Measurements from ENCODE around the gene UQCC3. TPM values are rescaled to one million over a fixed set of nuclear protein-coding genes. Genes with fewer than 3 reads are reported as not detected.
"Not testable (repeated sequence)": the region's sequence is repeated elsewhere in the genome, so short reads cannot be mapped to it uniquely, and the experiment has no call there.

UQCC3 gene
- total RNA-seq, 4 donors from 2014 or later: 0.51 to 6.6 (median 3.4) TPM

DNA sequence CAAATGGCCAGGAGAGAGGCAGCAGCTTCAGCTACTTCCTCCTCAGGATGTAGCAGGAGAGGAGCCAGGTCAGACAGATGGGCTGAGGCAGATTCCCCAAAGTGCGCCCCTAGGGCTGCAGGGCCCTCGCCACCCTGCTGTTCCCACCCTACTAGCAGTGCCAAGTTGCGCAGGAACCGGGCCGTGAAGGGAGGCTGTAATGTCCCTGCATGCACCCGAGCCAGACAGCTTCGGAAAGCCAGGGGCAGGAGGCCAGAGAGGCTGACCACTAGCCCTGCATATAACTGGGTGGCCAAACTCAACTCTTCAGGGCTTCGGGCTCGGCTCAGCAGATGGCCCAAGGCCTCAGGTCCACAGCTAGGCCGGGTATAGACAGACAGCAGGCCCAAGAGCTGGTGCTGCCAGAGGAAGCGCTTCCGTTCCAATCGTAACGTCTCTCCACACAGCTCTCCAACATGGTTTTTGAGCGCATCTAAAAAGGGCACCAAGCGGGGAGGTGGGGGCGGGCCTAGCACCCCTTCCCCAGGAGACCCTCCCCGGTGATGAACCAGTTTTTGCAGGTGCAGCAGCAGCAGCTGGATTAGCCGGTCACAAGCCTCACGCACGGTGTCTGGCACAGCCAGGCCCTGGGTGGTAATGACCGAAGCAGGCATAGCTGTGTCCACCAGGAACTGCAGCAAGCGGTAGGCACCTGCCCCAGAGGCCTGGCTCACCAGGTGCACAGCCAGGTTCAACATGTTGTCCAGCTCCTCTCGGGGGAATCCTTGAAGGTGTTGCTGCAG, 23.1 kb upstream of the UQCC3 start:
- Histone ChIP-seq H3K27me3 (no peaks in the 10 kb centered on the region), H3K9me3 (no peaks in the 10 kb centered on the region), H3K36me3 (no peaks in the 10 kb centered on the region), H3K4me1 (peaks cover 5 to 14% of the 10 kb centered on the region in 2 donors), H3K27ac (no peak overlapping the region), H3K4me3 (no peak overlapping the region)
- intact Hi-C loops (cut with DNase I; ENCODE audit: low total_unique reads): no loop called here
- DNase-seq: no peak
- TF ChIP-seq, protein P1, sequence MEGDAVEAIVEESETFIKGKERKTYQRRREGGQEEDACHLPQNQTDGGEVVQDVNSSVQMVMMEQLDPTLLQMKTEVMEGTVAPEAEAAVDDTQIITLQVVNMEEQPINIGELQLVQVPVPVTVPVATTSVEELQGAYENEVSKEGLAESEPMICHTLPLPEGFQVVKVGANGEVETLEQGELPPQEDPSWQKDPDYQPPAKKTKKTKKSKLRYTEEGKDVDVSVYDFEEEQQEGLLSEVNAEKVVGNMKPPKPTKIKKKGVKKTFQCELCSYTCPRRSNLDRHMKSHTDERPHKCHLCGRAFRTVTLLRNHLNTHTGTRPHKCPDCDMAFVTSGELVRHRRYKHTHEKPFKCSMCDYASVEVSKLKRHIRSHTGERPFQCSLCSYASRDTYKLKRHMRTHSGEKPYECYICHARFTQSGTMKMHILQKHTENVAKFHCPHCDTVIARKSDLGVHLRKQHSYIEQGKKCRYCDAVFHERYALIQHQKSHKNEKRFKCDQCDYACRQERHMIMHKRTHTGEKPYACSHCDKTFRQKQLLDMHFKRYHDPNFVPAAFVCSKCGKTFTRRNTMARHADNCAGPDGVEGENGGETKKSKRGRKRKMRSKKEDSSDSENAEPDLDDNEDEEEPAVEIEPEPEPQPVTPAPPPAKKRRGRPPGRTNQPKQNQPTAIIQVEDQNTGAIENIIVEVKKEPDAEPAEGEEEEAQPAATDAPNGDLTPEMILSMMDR (IDR thresholded peaks at IDR 0.05): no peak

DNA sequence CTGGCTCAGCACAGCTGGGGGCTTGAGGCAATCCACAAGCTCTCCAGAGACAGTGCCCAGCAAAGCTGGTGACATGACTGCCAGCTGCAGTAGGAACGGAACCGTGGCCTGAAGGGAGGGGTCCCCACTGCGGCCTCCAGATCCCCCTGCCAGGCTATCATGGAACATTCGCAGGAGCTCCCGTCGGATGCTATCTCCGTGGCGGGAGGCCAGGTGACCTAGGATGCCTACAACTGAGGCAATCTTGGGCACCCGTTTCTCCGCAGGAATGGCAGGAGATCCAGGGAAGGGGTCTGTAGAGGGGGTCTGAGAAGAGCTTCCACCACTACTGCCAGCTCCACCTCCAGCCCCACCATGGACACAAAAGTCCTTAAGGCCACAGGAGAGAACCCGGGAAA, 22.5 kb upstream of the UQCC3 start:
- TF ChIP-seq POLR2A (IDR thresholded peaks at IDR 0.05): no peak
- TF ChIP-seq, protein P1 (IDR thresholded peaks at IDR 0.05): no peak
- H3K4me1 ChIP-seq: peaks cover 5 to 14% of the 10 kb centered on the region in 2 donors
- H3K4me3 ChIP-seq: no peak overlapping the region
- H3K36me3 ChIP-seq: no peaks in the 10 kb centered on the region
- H3K27ac ChIP-seq: no peak overlapping the region
- no peaks in the 10 kb centered on the region for H3K9me3 ChIP-seq
- DNase-seq: no peak
- intact Hi-C loops (cut with DNase I; ENCODE audit: low total_unique reads): no loop called here
- H3K27me3 ChIP-seq: no peaks in the 10 kb centered on the region

DNA sequence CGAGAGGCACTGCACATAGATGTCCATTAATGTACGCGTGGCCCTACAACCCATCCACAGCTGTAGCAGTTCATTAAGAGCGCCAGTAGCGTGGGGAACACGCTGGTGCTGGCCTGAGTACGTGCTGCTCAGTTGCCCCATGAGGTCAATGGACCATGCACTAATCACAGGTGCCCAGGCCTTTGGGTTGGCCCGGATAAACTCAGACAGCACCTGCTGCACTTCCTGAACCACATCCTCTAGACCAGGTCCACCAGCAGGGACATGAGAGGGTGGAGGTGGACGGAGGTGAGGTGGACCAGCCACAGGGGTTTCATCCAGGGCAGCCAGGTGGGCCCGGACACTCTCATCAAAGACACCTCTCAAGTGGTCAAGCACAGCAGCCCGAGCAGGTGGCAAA, 22.0 kb upstream of the UQCC3 start:
- Histone ChIP-seq H3K27me3 (no peaks in the 10 kb centered on the region), H3K9me3 (no peaks in the 10 kb centered on the region), H3K4me1 (peaks cover 5 to 14% of the 10 kb centered on the region in 2 donors), H3K36me3 (no peaks in the 10 kb centered on the region), H3K27ac (no peak overlapping the region), H3K4me3 (no peak overlapping the region)
- TF ChIP-seq, protein P1 (IDR thresholded peaks at IDR 0.05): no peak
- TF ChIP-seq POLR2A (IDR thresholded peaks at IDR 0.05): no peak
- no peak for DNase-seq
- intact Hi-C loops (cut with DNase I; ENCODE audit: low total_unique reads): no loop called here

DNA sequence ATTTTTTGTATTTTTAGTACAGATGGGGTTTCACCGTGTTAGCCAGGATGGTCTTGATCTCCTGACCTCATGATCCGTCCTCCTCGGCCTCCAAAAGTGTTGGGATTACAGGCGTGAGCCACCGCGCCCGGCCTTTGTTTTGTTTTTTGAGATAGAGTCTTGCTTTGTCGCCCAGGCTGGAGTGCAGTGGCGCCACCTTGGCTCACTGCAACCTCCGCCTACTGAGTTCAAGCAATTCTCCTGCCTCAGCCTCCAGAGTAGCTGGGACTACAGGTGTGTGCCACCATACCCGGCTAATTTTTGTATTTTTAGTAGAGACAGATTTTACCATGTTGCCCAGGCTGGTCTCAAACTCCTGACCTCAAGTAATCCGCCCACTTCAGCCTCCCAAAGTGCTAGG, 21.2 kb upstream of the UQCC3 start:
- H3K4me1 ChIP-seq; DNase-seq; H3K27ac ChIP-seq; H3K4me3 ChIP-seq; H3K36me3 ChIP-seq; intact Hi-C loops (cut with DNase I; ENCODE audit: low total_unique reads); H3K9me3 ChIP-seq; H3K27me3 ChIP-seq: not testable (repeated sequence)

DNA sequence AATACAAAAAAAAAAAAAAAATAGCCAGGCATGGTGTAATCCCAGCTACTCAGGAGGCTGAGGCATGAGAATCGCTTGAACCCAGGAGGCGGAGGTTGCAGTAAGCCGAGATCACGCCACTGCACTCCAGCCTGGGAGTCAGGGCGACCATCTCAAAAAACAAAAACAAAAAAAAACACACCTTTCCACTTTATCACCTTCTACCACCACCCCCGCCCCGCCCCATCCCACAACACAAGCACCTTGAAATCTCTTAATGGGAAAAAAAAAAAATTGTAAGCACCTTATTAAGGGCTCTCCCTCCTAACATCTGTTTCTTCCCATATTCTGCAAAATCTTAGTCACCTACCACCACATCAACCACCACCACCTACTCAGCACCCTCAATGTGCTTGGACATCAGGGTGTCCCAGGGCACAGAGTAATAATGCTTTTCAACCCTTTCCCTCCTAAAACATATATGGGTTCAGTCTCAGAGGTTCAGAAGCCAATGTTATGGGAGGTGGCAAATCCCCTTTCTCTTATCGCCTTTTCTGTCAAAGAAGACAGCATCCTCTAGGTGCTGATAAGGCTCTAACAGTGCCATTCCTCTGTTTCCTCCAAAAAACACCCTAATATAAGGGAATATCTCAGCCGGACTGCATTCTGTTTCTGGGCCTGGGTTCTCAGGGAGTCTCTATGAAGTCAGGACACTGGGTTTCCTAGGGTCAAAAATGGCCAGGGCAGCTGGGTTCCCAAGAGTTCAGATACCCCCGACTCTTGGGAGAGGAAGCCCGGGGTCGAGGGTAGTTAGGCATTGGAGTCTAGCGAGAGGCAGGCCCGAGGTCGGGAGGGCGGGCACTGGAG, 19.1 kb upstream of the UQCC3 start:
- Histone ChIP-seq H3K27me3 (no peaks in the 10 kb centered on the region), H3K27ac (peak overlapping the region; percentile 86 to 92), H3K4me3 (peak overlapping the region; percentile 74 to 93), H3K36me3 (no peaks in the 10 kb centered on the region), H3K9me3 (no peaks in the 10 kb centered on the region), H3K4me1 (peaks cover 0 to 1% of the 10 kb centered on the region in 2 donors)
- TF ChIP-seq, protein P1 (IDR thresholded peaks at IDR 0.05): no peak
- TF ChIP-seq POLR2A (IDR thresholded peaks at IDR 0.05): no peak
- DNase-seq: no peak
- intact Hi-C loops (cut with DNase I; ENCODE audit: low total_unique reads): no loop called here
